ENCODE data around the gene IRAG1. TPM values are rescaled to one million over a fixed set of nuclear protein-coding genes. Genes with fewer than 3 reads are reported as not detected.

Gene IRAG1
- total RNA-seq, 2 donors from 2014 or later = 4.2 to 7.3 TPM

GRCh38 chr11:10679644-10680043 is 13.9 kb downstream of the IRAG1 start:
- H3K4me1 ChIP-seq (ENCODE audit: control insufficient read depth, insufficient read depth, low read length) = no peaks in the 10 kb centered on the region
- 62 to 72% methylated on average over 3 to 4 of the region's 4 CpGs for WGBS, 2 experiments (ENCODE audit: insufficient coverage in 1 of 2, insufficient read length in 1 of 2)
- H3K4me3 Mint-ChIP-seq = no peak overlapping the region

GRCh38 chr11:10678101-10678500 is 15.5 kb downstream of the IRAG1 start:
- no peaks in the 10 kb centered on the region for H3K4me1 Mint-ChIP-seq
- no peak overlapping the region for H3K9ac ChIP-seq (ENCODE audit: extremely low read depth, low read length, poor library complexity, severe bottlenecking)
- H3K9me3 Mint-ChIP-seq = no peaks in the 10 kb centered on the region
- no peak for TF ChIP-seq CTCF (conservative IDR thresholded peaks at IDR 0.05)
- no peak overlapping the region for H3K27ac Mint-ChIP-seq
- no peak overlapping the region for H3K4me3 ChIP-seq (ENCODE audit: low read length)
- H3K36me3 Mint-ChIP-seq (ENCODE audit: low read depth) = no peaks in the 10 kb centered on the region
- H3K27me3 Mint-ChIP-seq (ENCODE audit: insufficient read depth) = peaks cover 3% of the 10 kb centered on the region
- no peak for DNase-seq
- H3K4me1 ChIP-seq (ENCODE audit: control insufficient read depth, insufficient read depth, low read length) = no peaks in the 10 kb centered on the region
- no peaks in the 10 kb centered on the region for H3K9me3 ChIP-seq (ENCODE audit: control insufficient read depth, low read length)
- no peak overlapping the region for H3K27ac ChIP-seq (ENCODE audit: low read depth, low read length)
- H3K36me3 ChIP-seq (ENCODE audit: control insufficient read depth, insufficient read depth, low read length) = no peaks in the 10 kb centered on the region
- WGBS, 2 experiments (ENCODE audit: insufficient coverage in 1 of 2, insufficient read length in 1 of 2) = 78 to 82% methylated on average over 5 of the region's 5 CpGs
- no peaks in the 10 kb centered on the region for H3K27me3 ChIP-seq (ENCODE audit: control insufficient read depth, insufficient read depth, low read length, poor library complexity, severe bottlenecking)
- no peak overlapping the region for H3K4me3 Mint-ChIP-seq

More at GRCh38 chr11:10679644-10680043, 13.9 kb downstream of the IRAG1 start:
- Histone ChIP-seq H3K4me3 (ENCODE audit: low read length) (no peak overlapping the region), H3K27me3 (ENCODE audit: control insufficient read depth, insufficient read depth, low read length, poor library complexity, severe bottlenecking) (no peaks in the 10 kb centered on the region), H3K9me3 (ENCODE audit: control insufficient read depth, low read length) (no peaks in the 10 kb centered on the region), H3K36me3 (ENCODE audit: control insufficient read depth, insufficient read depth, low read length) (no peaks in the 10 kb centered on the region), H3K9ac (ENCODE audit: extremely low read depth, low read length, poor library complexity, severe bottlenecking) (no peak overlapping the region), H3K27ac (ENCODE audit: low read depth, low read length) (no peak overlapping the region)
- Mint-ChIP-seq H3K4me1 (no peaks in the 10 kb centered on the region), H3K36me3 (ENCODE audit: low read depth) (no peaks in the 10 kb centered on the region), H3K27me3 (ENCODE audit: insufficient read depth) (no peaks in the 10 kb centered on the region), H3K27ac (no peak overlapping the region), H3K9me3 (no peaks in the 10 kb centered on the region)
- no peak for TF ChIP-seq CTCF (conservative IDR thresholded peaks at IDR 0.05)
- no peak for DNase-seq

- no peak for TF ChIP-seq CTCF (conservative IDR thresholded peaks at IDR 0.05)
- Histone ChIP-seq H3K9me3 (ENCODE audit: control insufficient read depth, low read length) (no peaks in the 10 kb centered on the region), H3K9ac (ENCODE audit: extremely low read depth, low read length, poor library complexity, severe bottlenecking) (no peak overlapping the region), H3K27me3 (ENCODE audit: control insufficient read depth, insufficient read depth, low read length, poor library complexity, severe bottlenecking) (no peaks in the 10 kb centered on the region), H3K36me3 (ENCODE audit: control insufficient read depth, insufficient read depth, low read length) (no peaks in the 10 kb centered on the region), H3K27ac (ENCODE audit: low read depth, low read length) (no peak overlapping the region), H3K4me3 (ENCODE audit: low read length) (no peak overlapping the region), H3K4me1 (ENCODE audit: control insufficient read depth, insufficient read depth, low read length) (no peaks in the 10 kb centered on the region)
- 82 to 90% methylated on average over 3 of the region's 3 CpGs for WGBS, 2 experiments (ENCODE audit: insufficient coverage in 1 of 2, insufficient read length in 1 of 2)
- no peak overlapping the region for H3K4me3 Mint-ChIP-seq
- H3K27ac Mint-ChIP-seq = no peak overlapping the region
- no peak for DNase-seq
- H3K4me1 Mint-ChIP-seq = no peaks in the 10 kb centered on the region
- peaks cover 3% of the 10 kb centered on the region for H3K27me3 Mint-ChIP-seq (ENCODE audit: insufficient read depth)
- no peaks in the 10 kb centered on the region for H3K36me3 Mint-ChIP-seq (ENCODE audit: low read depth)
- H3K9me3 Mint-ChIP-seq = no peaks in the 10 kb centered on the region
Observed at GRCh38 chr11:10676919-10677318, 16.6 kb downstream of the IRAG1 start.
